Measurements from ENCODE around the gene UNK. TPM values are rescaled to one million over a fixed set of nuclear protein-coding genes. Genes with fewer than 3 reads are reported as not detected.

UNK gene
- total and polyA plus RNA-seq, 2 of the 13 experiments (the other 11 are each of a cell fraction or from before 2014, with no cell fraction given), result 31.6 to 33.0 TPM

DNA sequence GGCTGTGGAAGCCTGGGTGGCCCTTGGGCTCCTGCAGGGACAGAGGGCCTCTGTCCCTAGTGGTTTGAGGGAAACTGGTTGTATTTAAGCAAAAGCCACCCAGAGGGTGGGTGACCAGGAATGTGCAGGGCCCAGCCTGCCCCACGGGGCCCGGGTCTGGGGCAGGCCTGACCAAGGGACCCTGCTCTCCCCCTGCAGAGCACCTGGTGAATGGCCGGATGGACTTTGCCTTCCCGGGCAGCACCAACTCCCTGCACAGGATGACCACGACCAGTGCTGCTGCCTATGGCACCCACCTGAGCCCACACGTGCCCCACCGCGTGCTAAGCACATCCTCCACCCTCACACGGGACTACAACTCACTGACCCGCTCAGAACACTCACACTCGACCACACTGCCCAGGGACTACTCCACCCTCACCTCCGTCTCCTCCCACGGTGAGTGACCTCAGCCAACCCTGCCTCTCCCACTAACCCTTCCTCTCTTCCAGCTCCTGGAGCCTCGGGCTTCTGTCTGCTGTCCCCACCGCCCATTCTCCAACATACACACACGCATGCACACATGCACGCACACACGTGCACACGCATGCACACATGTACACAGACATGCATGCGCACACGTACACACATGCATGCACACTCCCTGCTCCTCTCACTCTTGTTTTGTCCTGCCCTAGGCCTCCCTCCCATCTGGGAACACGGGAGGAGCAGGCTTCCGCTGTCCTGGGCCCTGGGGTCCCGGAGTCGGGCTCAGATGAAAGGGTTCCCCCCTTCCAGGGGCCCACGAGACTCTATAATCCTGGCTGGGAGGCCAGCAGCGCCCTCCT is 30.0 kb upstream of the UNK start (continued):
- TF ChIP-seq, protein P1, sequence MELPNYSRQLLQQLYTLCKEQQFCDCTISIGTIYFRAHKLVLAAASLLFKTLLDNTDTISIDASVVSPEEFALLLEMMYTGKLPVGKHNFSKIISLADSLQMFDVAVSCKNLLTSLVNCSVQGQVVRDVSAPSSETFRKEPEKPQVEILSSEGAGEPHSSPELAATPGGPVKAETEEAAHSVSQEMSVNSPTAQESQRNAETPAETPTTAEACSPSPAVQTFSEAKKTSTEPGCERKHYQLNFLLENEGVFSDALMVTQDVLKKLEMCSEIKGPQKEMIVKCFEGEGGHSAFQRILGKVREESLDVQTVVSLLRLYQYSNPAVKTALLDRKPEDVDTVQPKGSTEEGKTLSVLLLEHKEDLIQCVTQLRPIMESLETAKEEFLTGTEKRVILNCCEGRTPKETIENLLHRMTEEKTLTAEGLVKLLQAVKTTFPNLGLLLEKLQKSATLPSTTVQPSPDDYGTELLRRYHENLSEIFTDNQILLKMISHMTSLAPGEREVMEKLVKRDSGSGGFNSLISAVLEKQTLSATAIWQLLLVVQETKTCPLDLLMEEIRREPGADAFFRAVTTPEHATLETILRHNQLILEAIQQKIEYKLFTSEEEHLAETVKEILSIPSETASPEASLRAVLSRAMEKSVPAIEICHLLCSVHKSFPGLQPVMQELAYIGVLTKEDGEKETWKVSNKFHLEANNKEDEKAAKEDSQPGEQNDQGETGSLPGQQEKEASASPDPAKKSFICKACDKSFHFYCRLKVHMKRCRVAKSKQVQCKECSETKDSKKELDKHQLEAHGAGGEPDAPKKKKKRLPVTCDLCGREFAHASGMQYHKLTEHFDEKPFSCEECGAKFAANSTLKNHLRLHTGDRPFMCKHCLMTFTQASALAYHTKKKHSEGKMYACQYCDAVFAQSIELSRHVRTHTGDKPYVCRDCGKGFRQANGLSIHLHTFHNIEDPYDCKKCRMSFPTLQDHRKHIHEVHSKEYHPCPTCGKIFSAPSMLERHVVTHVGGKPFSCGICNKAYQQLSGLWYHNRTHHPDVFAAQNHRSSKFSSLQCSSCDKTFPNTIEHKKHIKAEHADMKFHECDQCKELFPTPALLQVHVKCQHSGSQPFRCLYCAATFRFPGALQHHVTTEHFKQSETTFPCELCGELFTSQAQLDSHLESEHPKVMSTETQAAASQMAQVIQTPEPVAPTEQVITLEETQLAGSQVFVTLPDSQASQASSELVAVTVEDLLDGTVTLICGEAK (IDR thresholded peaks at IDR 0.05), result no peak; the same call in 1 of the 2 replicates
- TF ChIP-seq, protein P1 (CRISPR knock-in tag; IDR thresholded peaks at IDR 0.05), result peak; percentile 91
- TF ChIP-seq BRF2 (CRISPR knock-in tag; IDR thresholded peaks at IDR 0.05), result no peak
- no peak for TF ChIP-seq ZNF205 (CRISPR knock-in tag; IDR thresholded peaks at IDR 0.05)
- no peak for TF ChIP-seq SIN3B (IDR thresholded peaks at IDR 0.05; ENCODE audit: low read length)
- no peak for TF ChIP-seq ZNF33A (CRISPR knock-in tag; IDR thresholded peaks at IDR 0.05; ENCODE audit: borderline replicate concordance)
- no peak for TF ChIP-seq SNAPC2 (CRISPR knock-in tag; IDR thresholded peaks at IDR 0.05)
- no peak; the same call in 1 of the 2 replicates for TF ChIP-seq IRF2 (CRISPR knock-in tag; IDR thresholded peaks at IDR 0.05)
- TF ChIP-seq ZNF549 (CRISPR knock-in tag; IDR thresholded peaks at IDR 0.05), result no peak
- TF ChIP-seq PBX2 (CRISPR knock-in tag; IDR thresholded peaks at IDR 0.05), result no peak
- TF ChIP-seq YEATS2 (CRISPR knock-in tag; IDR thresholded peaks at IDR 0.05; ENCODE audit: borderline replicate concordance), result peak; percentile 77
- TF ChIP-seq SMAD9 (CRISPR knock-in tag; IDR thresholded peaks at IDR 0.05), result no peak
- TF ChIP-seq, protein P2, sequence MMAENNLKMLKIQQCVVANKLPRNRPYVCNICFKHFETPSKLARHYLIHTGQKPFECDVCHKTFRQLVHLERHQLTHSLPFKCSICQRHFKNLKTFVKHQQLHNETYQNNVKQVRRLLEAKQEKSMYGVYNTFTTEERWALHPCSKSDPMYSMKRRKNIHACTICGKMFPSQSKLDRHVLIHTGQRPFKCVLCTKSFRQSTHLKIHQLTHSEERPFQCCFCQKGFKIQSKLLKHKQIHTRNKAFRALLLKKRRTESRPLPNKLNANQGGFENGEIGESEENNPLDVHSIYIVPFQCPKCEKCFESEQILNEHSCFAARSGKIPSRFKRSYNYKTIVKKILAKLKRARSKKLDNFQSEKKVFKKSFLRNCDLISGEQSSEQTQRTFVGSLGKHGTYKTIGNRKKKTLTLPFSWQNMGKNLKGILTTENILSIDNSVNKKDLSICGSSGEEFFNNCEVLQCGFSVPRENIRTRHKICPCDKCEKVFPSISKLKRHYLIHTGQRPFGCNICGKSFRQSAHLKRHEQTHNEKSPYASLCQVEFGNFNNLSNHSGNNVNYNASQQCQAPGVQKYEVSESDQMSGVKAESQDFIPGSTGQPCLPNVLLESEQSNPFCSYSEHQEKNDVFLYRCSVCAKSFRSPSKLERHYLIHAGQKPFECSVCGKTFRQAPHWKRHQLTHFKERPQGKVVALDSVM (CRISPR knock-in tag; IDR thresholded peaks at IDR 0.05), result no peak
- no peak for TF ChIP-seq XRCC5 (optimal IDR thresholded peaks at IDR 0.05; ENCODE audit: low read length)
- no peak for TF ChIP-seq ZNF7 (CRISPR knock-in tag; IDR thresholded peaks at IDR 0.05)
- TF ChIP-seq SYNCRIP (IDR thresholded peaks at IDR 0.05; ENCODE audit: insufficient read depth, low read depth, low read length), result no peak

Data from HepG2 (cell line).